Measurements from ENCODE around the gene ST8SIA6.

GRCh38 chr10:17380888-17381287 is 73.5 kb downstream of the ST8SIA6 start:
- TF ChIP-seq REST (IDR thresholded peaks at IDR 0.05; ENCODE audit: borderline replicate concordance), result no peak
- TF ChIP-seq REST (CRISPR knock-in tag; IDR thresholded peaks at IDR 0.05; ENCODE audit: low read depth), result no peak
- TF ChIP-seq MCM7 (IDR thresholded peaks at IDR 0.05), result no peak
- no peak for TF ChIP-seq FOXP1 (CRISPR knock-in tag; IDR thresholded peaks at IDR 0.05)
- TF ChIP-seq EHMT2 (IDR thresholded peaks at IDR 0.05), result no peak

Data from K562 (cell line).